GM23248 (cell line): ENCODE measurements around the gene RALA. TPM values are rescaled to one million over a fixed set of nuclear protein-coding genes. Genes with fewer than 3 reads are reported as not detected.

Experiments used
- DNase-seq: peaks from one replicate; pipeline ENCODE4 v3.0.0-alpha.2; 2015
- H2AFZ ChIP-seq: fragments of 200-600 bp; sonication (generic); 2 replicates; pipeline ENCODE4 v1.6.1; 2016; ENCODE audit warnings: antibody characterized with exemption
- H3F3A ChIP-seq: fragments of 200-600 bp; sonication (generic); 2 replicates; pipeline ENCODE4 v1.6.1; 2016; ENCODE audit warnings: mild to moderate bottlenecking, antibody characterized with exemption, mixed run types; ENCODE audit not compliant: insufficient read depth
- H3K27ac ChIP-seq: fragments of 200-600 bp; sonication (generic); 2 replicates; pipeline ENCODE4 v1.5.1; 2016; ENCODE audit warnings: mild to moderate bottlenecking
- H3K27me3 ChIP-seq: fragments of 200-600 bp; sonication (generic); replicated peaks from 2 replicates; pipeline ENCODE4 v1.6.1; 2016; ENCODE audit warnings: mild to moderate bottlenecking; ENCODE audit not compliant: insufficient read depth
- H3K36me3 ChIP-seq: fragments of 200-600 bp; sonication (generic); 2 replicates; pipeline ENCODE4 v1.6.1; 2016; ENCODE audit warnings: low read depth, mild to moderate bottlenecking
- H3K4me1 ChIP-seq: fragments of 200-600 bp; sonication (generic); 2 replicates; pipeline ENCODE4 v1.6.1; 2016; ENCODE audit warnings: mild to moderate bottlenecking; ENCODE audit not compliant: insufficient read depth
- H3K4me2 ChIP-seq: fragments of 200-600 bp; sonication (generic); one replicate; pipeline ENCODE4 v1.6.1; 2016; ENCODE audit warnings: mild to moderate bottlenecking; ENCODE audit not compliant: unreplicated experiment
- H3K4me3 ChIP-seq: fragments of 200-600 bp; sonication (generic); 2 replicates; pipeline ENCODE4 v1.5.1; 2016; ENCODE audit warnings: mild to moderate bottlenecking
- H3K79me2 ChIP-seq: fragments of 200-600 bp; sonication (generic); 2 replicates; pipeline ENCODE4 v1.6.1; 2016; ENCODE audit warnings: mild to moderate bottlenecking; ENCODE audit not compliant: insufficient read depth
- H3K9ac ChIP-seq: fragments of 200-600 bp; sonication (generic); 2 replicates; pipeline ENCODE4 v1.6.1; 2016; ENCODE audit warnings: mild to moderate bottlenecking
- H3K9me2 ChIP-seq: fragments of 200-600 bp; sonication (generic); 2 replicates; pipeline ENCODE4 v1.6.1; 2016; ENCODE audit warnings: mixed run types, mild to moderate bottlenecking, moderate library complexity; ENCODE audit not compliant: insufficient read depth
- H3K9me3 ChIP-seq: fragments of 200-600 bp; sonication (generic); one replicate; pipeline ENCODE4 v1.6.1; 2017; ENCODE audit warnings: low read depth
- H4K20me1 ChIP-seq: fragments of 200-600 bp; sonication (generic); 2 replicates; pipeline ENCODE4 v1.6.0; 2016; ENCODE audit not compliant: insufficient read depth
- EZH2 ChIP-seq: fragments of 200-600 bp; sonication (generic); IDR thresholded peaks from 2 replicates; pipeline ENCODE4 v1.6.1; 2018; ENCODE audit warnings: antibody characterized with exemption, mild to moderate bottlenecking; ENCODE audit not compliant: insufficient read depth, poor library complexity, severe bottlenecking
- EZH2phosphoT487 ChIP-seq: fragments of 200-600 bp; sonication (generic); IDR thresholded peaks from 2 replicates; pipeline ENCODE4 v1.6.1; 2018; ENCODE audit warnings: antibody characterized with exemption, moderate library complexity, mild to moderate bottlenecking, low read depth; ENCODE audit not compliant: insufficient read depth
- WGBS, 2 experiments: methylation state at CpG; one replicate each; pipeline ENCODE4 v1.1.6; 2015 to 2017; ENCODE audit warnings: low lambda C conversion rate in 2 of 2, low coverage in 1 of 2; ENCODE audit errors: missing lambda C conversion rate in 2 of 2; 5-methylcytosine and 5-hydroxymethylcytosine counted together
- in situ Hi-C: fragments of 300-500 bp; cut with MboI; formaldehyde crosslinking; loops from 2 replicates; pipeline ENCODE4 v1.15.0; 2020
- polyA plus RNA-seq: library from polyadenylated mRNA; unstranded; fragments of >200 nt; fragmentation: Nextera tagmentation; extraction: Ambion mirVana; gene quantifications from 2 replicates; pipeline ENCODE4 v1.2.1, GENCODE V29; 2016
- total RNA-seq: library from RNA; depleted of rRNA; stranded (reverse); fragments of >200 nt; shearing (Covaris generic); gene quantifications from 2 replicates; pipeline ENCODE4 v1.2.3, GENCODE V29; 2014

RALA gene
- total and polyA plus RNA-seq, 2 experiments from 2014 or later: 21.7 to 82.8 TPM

GRCh38 chr7:39693812-39694211 is 70.4 kb downstream of the RALA start:
- Histone ChIP-seq H2AFZ (no peak overlapping the region), H3K4me3 (no peak overlapping the region), H3K9me3 (no peaks in the 10 kb centered on the region), H3K4me2 (no peak overlapping the region), H4K20me1 (no peaks in the 10 kb centered on the region), H3K4me1 (peaks cover 43% of the 10 kb centered on the region), H3K36me3 (peaks cover 53% of the 10 kb centered on the region), H3K79me2 (peaks cover 81% of the 10 kb centered on the region), H3K9ac (no peak overlapping the region), H3K27ac (no peak overlapping the region), H3F3A (peaks cover 33% of the 10 kb centered on the region), H3K9me2 (no peaks in the 10 kb centered on the region), H3K27me3 (no peaks in the 10 kb centered on the region)
- DNase-seq: peak; percentile 51
- in situ Hi-C loops: no loop called here
- WGBS, 2 experiments: 74 to 86% methylated on average over 2 of the region's 2 CpGs
- no peak for TF ChIP-seq EZH2
- TF ChIP-seq EZH2phosphoT487: no peak

GRCh38 chr7:39695852-39696586 is 72.6 kb downstream of the RALA start:
- no peak for DNase-seq
- Histone ChIP-seq H3K9me2 (no peaks in the 10 kb centered on the region), H3K4me1 (peaks cover 21% of the 10 kb centered on the region), H3K4me3 (no peak overlapping the region), H3K4me2 (no peak overlapping the region), H3K27ac (no peak overlapping the region), H4K20me1 (no peaks in the 10 kb centered on the region), H3K9ac (no peak overlapping the region), H2AFZ (no peak overlapping the region), H3K27me3 (no peaks in the 10 kb centered on the region), H3K36me3 (peaks cover 54% of the 10 kb centered on the region), H3K9me3 (no peaks in the 10 kb centered on the region), H3K79me2 (peaks cover 75% of the 10 kb centered on the region), H3F3A (peaks cover 26% of the 10 kb centered on the region)
- TF ChIP-seq EZH2phosphoT487 (no peak), EZH2 (no peak)
- WGBS, 2 experiments: 54 to 62% methylated on average over 3 of the region's 3 CpGs
- in situ Hi-C loops: no loop called here

DNA sequence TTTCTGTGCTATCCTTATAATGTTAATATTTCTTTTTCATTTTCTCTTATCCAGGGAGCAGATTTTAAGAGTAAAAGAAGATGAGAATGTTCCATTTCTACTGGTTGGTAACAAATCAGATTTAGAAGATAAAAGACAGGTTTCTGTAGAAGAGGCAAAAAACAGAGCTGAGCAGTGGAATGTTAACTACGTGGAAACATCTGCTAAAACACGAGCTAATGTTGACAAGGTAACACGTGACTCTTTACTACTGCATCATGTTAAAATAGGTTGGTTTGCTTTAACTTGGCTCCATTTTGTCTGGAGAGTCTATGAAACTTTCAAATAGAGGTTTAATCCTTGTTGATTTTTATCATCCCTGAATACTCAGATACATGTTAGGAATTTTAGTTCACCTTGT is 73.3 kb downstream of the RALA start:
- Histone ChIP-seq H3K27me3 (no peaks in the 10 kb centered on the region), H3K27ac (no peak overlapping the region), H3K9me3 (no peaks in the 10 kb centered on the region), H3K4me2 (no peak overlapping the region), H4K20me1 (no peaks in the 10 kb centered on the region), H3K4me3 (no peak overlapping the region), H3K9me2 (no peaks in the 10 kb centered on the region), H2AFZ (no peak overlapping the region), H3K4me1 (peaks cover 15% of the 10 kb centered on the region), H3F3A (peaks cover 20% of the 10 kb centered on the region), H3K36me3 (peaks cover 54% of the 10 kb centered on the region), H3K79me2 (peaks cover 73% of the 10 kb centered on the region), H3K9ac (no peak overlapping the region)
- TF ChIP-seq EZH2phosphoT487 (no peak), EZH2 (no peak)
- no peak for DNase-seq
- in situ Hi-C loops: no loop called here
- 52 to 65% methylated on average over 3 of the region's 3 CpGs for WGBS, 2 experiments

DNA sequence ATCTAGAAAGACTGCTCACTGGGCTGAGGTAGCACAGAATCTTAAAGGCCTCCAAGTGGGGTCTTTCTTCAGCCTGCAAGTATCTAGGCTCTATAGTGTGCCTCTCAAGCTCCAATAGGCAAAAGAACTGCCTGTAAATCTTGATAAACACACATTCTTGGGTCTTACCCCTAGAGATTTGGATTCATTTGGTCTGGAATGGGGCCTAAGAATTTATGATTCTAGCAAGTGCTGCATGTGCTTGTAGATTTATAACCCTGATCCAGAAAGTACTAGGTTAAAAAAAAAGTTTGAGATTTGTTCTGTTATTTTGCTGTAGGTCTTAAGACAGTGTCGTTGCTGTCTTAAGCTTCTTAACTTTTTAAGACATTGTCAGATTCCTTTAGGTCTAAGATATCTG is 74.1 kb downstream of the RALA start:
- Histone ChIP-seq H4K20me1 (no peaks in the 10 kb centered on the region), H3K4me2 (no peak overlapping the region), H3F3A (peaks cover 16% of the 10 kb centered on the region), H3K4me1 (peaks cover 7% of the 10 kb centered on the region), H3K9me2 (no peaks in the 10 kb centered on the region), H3K9me3 (no peaks in the 10 kb centered on the region), H3K9ac (no peak overlapping the region), H3K27me3 (no peaks in the 10 kb centered on the region), H3K4me3 (no peak overlapping the region), H2AFZ (no peak overlapping the region), H3K27ac (no peak overlapping the region), H3K36me3 (peaks cover 51% of the 10 kb centered on the region), H3K79me2 (peaks cover 78% of the 10 kb centered on the region)
- no peak for TF ChIP-seq EZH2phosphoT487
- no peak for TF ChIP-seq EZH2
- in situ Hi-C loops: no loop called here
- DNase-seq: no peak
- 62 to 74% methylated on average over 1 of the region's 1 CpG for WGBS, 2 experiments
